H1 (cell line): ENCODE measurements around the gene CACNA2D3. TPM values are rescaled to one million over a fixed set of nuclear protein-coding genes. Genes with fewer than 3 reads are reported as not detected.

Experiments used
- CTCF ChIA-PET: fragments of 300-600 bp; sonication (Branson Sonifier 250); formaldehyde crosslinking; loops from one replicate; lab custom pipeline; 2021; ENCODE audit not compliant: partially characterized antibody; lab: Charles Lee
- POLR2A ChIA-PET: fragments of 300-600 bp; sonication (Branson Sonifier 250); formaldehyde crosslinking; loops from one replicate; lab custom pipeline; 2021; ENCODE audit warnings: inconsistent platforms; ENCODE audit not compliant: partially characterized antibody; lab: Charles Lee
- DNase-seq, 2 experiments: peaks; one replicate each; pipeline versions ENCODE4 v3.0.0 to v3.0.0-alpha.2; 2010 to 2022; ENCODE audit warnings: low spot score in 2 of 2, low read depth in 1 of 2, mixed read lengths in 1 of 2
- FAIRE-seq: peaks from 2 replicates; lab custom pipeline; 2011; peaks lifted over from hg19 to GRCh38; lab: Jason Lieb, UNC
- H2AFZ ChIP-seq: 2 replicates; pipeline ENCODE4 v1.8.1; 2012; ENCODE audit warnings: low read length, inconsistent platforms
- H2AK5ac ChIP-seq: 2 replicates; pipeline ENCODE4 v1.6.1; 2013; ENCODE audit warnings: low read depth, low read length
- H2BK120ac ChIP-seq: replicated peaks from 2 replicates; pipeline ENCODE3; 2013; ENCODE audit warnings: low read depth, low read length, inconsistent platforms
- H2BK12ac ChIP-seq: 2 replicates; pipeline ENCODE4 v1.6.1; 2013; ENCODE audit warnings: low read depth, low read length
- H2BK15ac ChIP-seq: 2 replicates; pipeline ENCODE4 v1.6.1; 2013; ENCODE audit warnings: low read length
- H2BK20ac ChIP-seq: 2 replicates; pipeline ENCODE4 v1.6.1; 2013; ENCODE audit warnings: low read length
- H2BK5ac ChIP-seq: 2 replicates; pipeline ENCODE4 v1.6.1; 2013; ENCODE audit warnings: low read depth, low read length
- H3K14ac ChIP-seq: 2 replicates; pipeline ENCODE4 v1.6.1; 2013; ENCODE audit warnings: inconsistent platforms; ENCODE audit not compliant: insufficient read length
- H3K18ac ChIP-seq: 2 replicates; pipeline ENCODE4 v1.6.1; 2013; ENCODE audit warnings: low read length; ENCODE audit errors: extremely low read depth
- H3K23ac ChIP-seq: 2 replicates; pipeline ENCODE4 v1.6.1; 2013; ENCODE audit warnings: inconsistent platforms; ENCODE audit not compliant: insufficient read length
- H3K23me2 ChIP-seq: 2 replicates; pipeline ENCODE4 v1.6.1; 2013; ENCODE audit warnings: low read depth, low read length
- H3K27ac ChIP-seq: 2 replicates; pipeline ENCODE4 v1.6.1; 2011; ENCODE audit warnings: low read depth, low read length, inconsistent platforms
- H3K27me3 ChIP-seq, 4 experiments: replicated peaks in 1 of 4; 1 replicate in 1 of 4; 2 replicates in 3 of 4; pipeline versions ENCODE4 v1.6.1 to v1.8.1; 2011 to 2013; ENCODE audit warnings: low read length in 3 of 4, mild to moderate bottlenecking in 3 of 4, inconsistent platforms in 2 of 4, mixed read lengths in 2 of 4, moderate library complexity in 1 of 4; ENCODE audit not compliant: control insufficient read depth in 3 of 4, insufficient read depth in 3 of 4; ENCODE audit errors: extremely low read depth in 1 of 4
- H3K36me3 ChIP-seq, 4 experiments: 2 replicates each; pipeline versions ENCODE4 v1.6.1 to v1.8.1; 2011 to 2013; ENCODE audit warnings: mild to moderate bottlenecking in 4 of 4, low read length in 3 of 4, moderate library complexity in 2 of 4, control low read depth in 1 of 4, inconsistent platforms in 1 of 4; ENCODE audit not compliant: insufficient read depth in 4 of 4, control insufficient read depth in 2 of 4
- H3K4ac ChIP-seq: replicated peaks from 2 replicates; pipeline ENCODE3; 2013; ENCODE audit warnings: low read length, low read depth, mixed read lengths, inconsistent platforms; ENCODE audit not compliant: insufficient read length
- H3K4me1 ChIP-seq, 4 experiments: replicated peaks in 1 of 4; 1 replicate in 1 of 4; 2 replicates in 3 of 4; pipeline versions ENCODE4 v1.6.1 to v1.8.1; 2011 to 2013; ENCODE audit warnings: low read length in 3 of 4, inconsistent platforms in 2 of 4, mixed read lengths in 1 of 4; ENCODE audit not compliant: insufficient read depth in 4 of 4, control insufficient read depth in 3 of 4
- H3K4me2 ChIP-seq, 2 experiments: 2 replicates each; pipeline versions ENCODE4 v1.6.1 to v1.8.1; 2011 to 2013; ENCODE audit warnings: low read depth in 2 of 2, low read length in 2 of 2, control low read depth in 1 of 2, inconsistent platforms in 1 of 2, mild to moderate bottlenecking in 1 of 2; ENCODE audit not compliant: insufficient read depth in 1 of 2
- H3K4me3 ChIP-seq, 4 experiments: fragments of 200-600, 300-600 bp in 1 of 4; sonication (generic), shearing (Covaris generic), sonication (Bioruptor Twin) in 1 of 4; 2 replicates each; pipeline versions ENCODE4 v1.5.1 to v1.8.1; 2011 to 2016; ENCODE audit warnings: low read length in 4 of 4, low read depth in 3 of 4, control low read depth in 2 of 4, inconsistent platforms in 2 of 4, mild to moderate bottlenecking in 2 of 4, mixed read lengths in 1 of 4, moderate library complexity in 1 of 4; ENCODE audit not compliant: insufficient read depth in 2 of 4; ENCODE audit errors: extremely low read depth in 1 of 4
- H3K56ac ChIP-seq: replicated peaks from 2 replicates; pipeline ENCODE3; 2013; ENCODE audit warnings: low read depth, mild to moderate bottlenecking, mixed read lengths, low read length, inconsistent platforms; ENCODE audit not compliant: insufficient read length
- H3K79me1 ChIP-seq: 2 replicates; pipeline ENCODE4 v1.6.1; 2013; ENCODE audit warnings: low read depth, low read length, control low read depth
- H3K79me2 ChIP-seq, 2 experiments: 2 replicates each; pipeline versions ENCODE4 v1.6.1 to v1.8.1; 2012 to 2013; ENCODE audit warnings: low read length in 2 of 2, mild to moderate bottlenecking in 2 of 2, inconsistent platforms in 1 of 2; ENCODE audit not compliant: insufficient read depth in 2 of 2, control insufficient read depth in 1 of 2
- H3K9ac ChIP-seq, 4 experiments: replicated peaks in 1 of 4; 1 replicate in 1 of 4; 2 replicates in 3 of 4; pipeline versions ENCODE4 v1.6.1 to v1.8.1; 2011 to 2013; ENCODE audit warnings: low read depth in 3 of 4, low read length in 3 of 4, control low read depth in 2 of 4, mild to moderate bottlenecking in 2 of 4, moderate library complexity in 2 of 4, inconsistent platforms in 1 of 4; ENCODE audit errors: extremely low read depth in 1 of 4
- H3K9me3 ChIP-seq, 2 experiments: 2 replicates each; pipeline versions ENCODE4 v1.6.1 to v1.8.1; 2012 to 2013; ENCODE audit warnings: mild to moderate bottlenecking in 2 of 2, moderate library complexity in 2 of 2, control low read depth in 1 of 2, inconsistent platforms in 1 of 2, low read depth in 1 of 2, low read length in 1 of 2, mixed read lengths in 1 of 2; ENCODE audit not compliant: insufficient read depth in 2 of 2
- H4K20me1 ChIP-seq, 2 experiments: replicated peaks in 1 of 2; 2 replicates each; pipeline versions ENCODE3 to v1.8.1; 2011 to 2013; ENCODE audit warnings: inconsistent platforms in 2 of 2, low read length in 2 of 2, mild to moderate bottlenecking in 1 of 2; ENCODE audit not compliant: insufficient read depth in 2 of 2, control insufficient read depth in 1 of 2
- H4K5ac ChIP-seq: 2 replicates; pipeline ENCODE4 v1.6.1; 2013; ENCODE audit warnings: low read length, low read depth, mixed read lengths, inconsistent platforms; ENCODE audit not compliant: insufficient read length
- H4K8ac ChIP-seq: 2 replicates; pipeline ENCODE4 v1.8.0; 2013; ENCODE audit warnings: mild to moderate bottlenecking, moderate library complexity, low read length, inconsistent platforms; ENCODE audit not compliant: insufficient read depth; ENCODE audit errors: extremely low read depth
- H4K91ac ChIP-seq: replicated peaks from 2 replicates; pipeline ENCODE3; 2013; ENCODE audit warnings: low read length, mixed read lengths, inconsistent platforms; ENCODE audit not compliant: insufficient read length
- ATF3 ChIP-seq: IDR thresholded peaks from 2 replicates; pipeline ENCODE4 v1.6.1; 2011; ENCODE audit warnings: low read depth, mild to moderate bottlenecking, low read length; ENCODE audit not compliant: insufficient read depth
- CBX8 ChIP-seq: fragments of 300-800, 300-1000 bp; sonication (generic); IDR thresholded peaks from 2 replicates; pipeline ENCODE4 v1.7.1; 2016; ENCODE audit warnings: low read depth, low read length, borderline replicate concordance
- CHD2 ChIP-seq: IDR thresholded peaks from 2 replicates; pipeline ENCODE4 v1.6.1; 2012; ENCODE audit warnings: low read length, improper control_type of control experiment
- CREB1 ChIP-seq: IDR thresholded peaks from 2 replicates; pipeline ENCODE4 v1.6.1; 2012; ENCODE audit warnings: inconsistent platforms
- GTF2F1 ChIP-seq: IDR thresholded peaks from 2 replicates; pipeline ENCODE4 v1.6.1; 2012; ENCODE audit warnings: low read depth, low read length, improper control_type of control experiment, borderline replicate concordance
- NANOG ChIP-seq: IDR thresholded peaks from 2 replicates; pipeline ENCODE4 v1.6.1; 2011; ENCODE audit warnings: low read length, low read depth, mild to moderate bottlenecking, inconsistent platforms; ENCODE audit not compliant: insufficient read depth, poor library complexity, severe bottlenecking
- POLR2A ChIP-seq, 2 experiments: IDR thresholded peaks; 1 replicate in 1 of 2; 2 replicates in 1 of 2; pipeline ENCODE4 v1.6.1; 2011; ENCODE audit warnings: low read depth in 2 of 2, low read length in 2 of 2, mild to moderate bottlenecking in 2 of 2; ENCODE audit errors: control extremely low read depth in 1 of 2
- POU5F1 ChIP-seq: IDR thresholded peaks from 2 replicates; pipeline ENCODE4 v1.6.1; 2011; ENCODE audit warnings: low read depth, mild to moderate bottlenecking, low read length, moderate library complexity
- RAD21 ChIP-seq, 2 experiments: IDR thresholded peaks in 1 of 2; conservative IDR thresholded peaks in 1 of 2; 2 replicates each; pipeline ENCODE4 v1.6.1; 2011; ENCODE audit warnings: low read depth in 2 of 2, low read length in 2 of 2, improper control_type of control experiment in 1 of 2, inconsistent platforms in 1 of 2, mild to moderate bottlenecking in 1 of 2, moderate library complexity in 1 of 2
- RBBP5 ChIP-seq: IDR thresholded peaks from 2 replicates; pipeline ENCODE4 v1.7.1; 2012; ENCODE audit warnings: low read depth, mild to moderate bottlenecking, inconsistent platforms, low read length, moderate library complexity, borderline replicate concordance
- SIRT6 ChIP-seq: IDR thresholded peaks from one replicate; pipeline ENCODE4 v1.7.1; 2012; ENCODE audit warnings: low read length, inconsistent platforms
- TAF7 ChIP-seq: optimal IDR thresholded peaks from 2 replicates; pipeline ENCODE3; 2011; ENCODE audit warnings: low read depth, mild to moderate bottlenecking, inconsistent platforms, low read length, moderate library complexity, borderline replicate concordance
- YY1 ChIP-seq: IDR thresholded peaks from 2 replicates; pipeline ENCODE4 v1.6.1; 2011; ENCODE audit warnings: low read depth, mild to moderate bottlenecking, low read length
- WGBS, 2 experiments: shearing (Covaris generic) in 1 of 2; methylation state at CpG; one replicate each; pipeline versions ENCODE4 v1.1.6 to v1.1.7; 2013 to 2015; ENCODE audit warnings: low lambda C conversion rate in 2 of 2, mixed read lengths in 2 of 2, inconsistent platforms in 1 of 2, low coverage in 1 of 2, missing lambda C conversion rate in 1 of 2; ENCODE audit not compliant: insufficient replicate concordance in 2 of 2, insufficient coverage in 1 of 2, insufficient read length in 1 of 2; ENCODE audit errors: extremely low coverage in 1 of 2, missing lambda C conversion rate in 1 of 2; 5-methylcytosine and 5-hydroxymethylcytosine counted together
- polyA plus RNA-seq, 7 experiments: library from polyadenylated mRNA; depleted of rRNA in 3 of 7; stranded (reverse) in 5 of 7; unstranded in 2 of 7; fragments of >200 nt in 5 of 7; fragments of 200-250 nt in 2 of 7; gene quantifications; 1 replicate in 5 of 7; 2 replicates in 1 of 7; 4 replicates in 1 of 7; pipeline versions ENCODE4 v1.2.1 to v1.2.3, GENCODE V29; 2011 to 2013; ENCODE audit warnings: missing spikeins in 2 of 7, mixed read lengths in 2 of 7
- total RNA-seq: library from RNA; stranded (reverse); fragmentation: NEBNext Ultra II Directional; extraction: Animal tissue kit (Norgen Biotek cat#: 25700); gene quantifications from 2 replicates; pipeline ENCODE4 v1.2.1, GENCODE V29; 2021
- TF ChIP-seq, protein P1 (sequence below): IDR thresholded peaks from 2 replicates; pipeline ENCODE4 v1.6.1; 2012; ENCODE audit warnings: inconsistent platforms

The CACNA2D3 gene
- total and polyA plus RNA-seq, 2 of the 8 experiments (the other 6 are each of a cell fraction or from before 2014, with no cell fraction given), result 1.5 to 1.8 TPM

- DNase-seq, result no peak
- H2BK20ac ChIP-seq, result no peak overlapping the region
- H2BK5ac ChIP-seq, result no peak overlapping the region
- no peak for FAIRE-seq
- no peaks in the 10 kb centered on the region for H3K79me1 ChIP-seq
- H3K4me3 ChIP-seq, result no peak overlapping the region
- CTCF ChIA-PET, result interaction anchor here (1.1 kb wide), 1 partner anchor 46 kb away, joined by 3 read pairs; no protein-coding TSS in a partner anchor
- no peak overlapping the region for H3K23ac ChIP-seq
- no peak overlapping the region for H3K27ac ChIP-seq
- no peak overlapping the region for H3K18ac ChIP-seq
- H4K20me1 ChIP-seq, result no peaks in the 10 kb centered on the region
- no peak overlapping the region for H3K9ac ChIP-seq
- no peak overlapping the region for H2AK5ac ChIP-seq
- POLR2A ChIA-PET, result interaction anchor here (0.8 kb wide), 1 partner anchor 122 kb away, joined by 3 read pairs; no protein-coding TSS in a partner anchor
- no peak overlapping the region for H3K4me2 ChIP-seq
- H3K56ac ChIP-seq, result no peak overlapping the region
- H3K79me2 ChIP-seq, result no peaks in the 10 kb centered on the region
- peaks cover 0 to 2% of the 10 kb centered on the region in 2 experiments; a peak in 1 of 4 replicates for H3K9me3 ChIP-seq
- no peaks in the 10 kb centered on the region for H3K36me3 ChIP-seq
- no peak overlapping the region for H2BK15ac ChIP-seq
- no peak overlapping the region for H4K5ac ChIP-seq
- H3K27me3 ChIP-seq, result no peaks in the 10 kb centered on the region
- H3K14ac ChIP-seq, result no peak overlapping the region
- H2BK120ac ChIP-seq, result no peak overlapping the region
- H2BK12ac ChIP-seq, result no peak overlapping the region
- WGBS, 2 experiments, result 85% methylated on average over 2 of the region's 2 CpGs; no CpG with 5 or more reads in 1 of the 2 experiments
- peaks cover 0 to 3% (median 0%) of the 10 kb centered on the region in 4 experiments; a peak in 2 of 7 replicates for H3K4me1 ChIP-seq
- H4K8ac ChIP-seq, result no peak overlapping the region
- H4K91ac ChIP-seq, result no peak overlapping the region
- no peaks in the 10 kb centered on the region for H3K23me2 ChIP-seq
- H2AFZ ChIP-seq, result no peak overlapping the region
- no peak overlapping the region for H3K4ac ChIP-seq
- no peak for TF ChIP-seq GTF2F1
- no peak for TF ChIP-seq CREB1
- TF ChIP-seq ATF3, result no peak
- TF ChIP-seq TAF7, result no peak
- TF ChIP-seq, protein P1, sequence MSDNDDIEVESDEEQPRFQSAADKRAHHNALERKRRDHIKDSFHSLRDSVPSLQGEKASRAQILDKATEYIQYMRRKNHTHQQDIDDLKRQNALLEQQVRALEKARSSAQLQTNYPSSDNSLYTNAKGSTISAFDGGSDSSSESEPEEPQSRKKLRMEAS, result no peak
- no peak for TF ChIP-seq CBX8
- TF ChIP-seq CHD2, result no peak
- no peak for TF ChIP-seq YY1
- no peak for TF ChIP-seq SIRT6
- TF ChIP-seq POU5F1, result no peak
- no peak for TF ChIP-seq POLR2A (IDR thresholded peaks at IDR 0.05; ENCODE audit: control extremely low read depth in 1 of 2, low read depth in 2 of 2, low read length in 2 of 2)
- no peak for TF ChIP-seq RAD21 (IDR thresholded peaks at IDR 0.05 in 1 of 2, conservative IDR thresholded peaks at IDR 0.05 in 1 of 2; ENCODE audit: low read depth in 2 of 2, low read length in 2 of 2)
- TF ChIP-seq RBBP5, result no peak
- TF ChIP-seq NANOG, result no peak
Observed at GRCh38 chr3:54582424-54582823, 460.1 kb downstream of the CACNA2D3 start.
